ENCODE data around the gene AGO3.

Gene AGO3

GRCh38 chr1:36051821-36052220 is 120.9 kb downstream of the AGO3 start:
- H3K4me2 ChIP-seq (ENCODE audit: low read length), result no peak overlapping the region
- H3F3A ChIP-seq (ENCODE audit: insufficient read depth, low read length), result no peaks in the 10 kb centered on the region
- H2AFZ ChIP-seq (ENCODE audit: low read length), result no peak overlapping the region
- no peaks in the 10 kb centered on the region for H3K9me2 ChIP-seq (ENCODE audit: low read depth, low read length)
- H3K79me2 ChIP-seq (ENCODE audit: insufficient read depth, low read length), result no peaks in the 10 kb centered on the region
- no peak for TF ChIP-seq EZH2 (IDR thresholded peaks at IDR 0.05; ENCODE audit: borderline replicate concordance, low read length)
- no peak for TF ChIP-seq CTCF (IDR thresholded peaks at IDR 0.05; ENCODE audit: low read length)
- no peak overlapping the region for H3K4me3 ChIP-seq (ENCODE audit: low read depth, low read length, poor library complexity, severe bottlenecking)
- H3K4me1 ChIP-seq (ENCODE audit: insufficient read depth, low read length, severe bottlenecking), result no peaks in the 10 kb centered on the region
- H3K36me3 ChIP-seq (ENCODE audit: insufficient read depth, low read length), result peaks cover 41% of the 10 kb centered on the region
- H3K9me3 ChIP-seq (ENCODE audit: low read length), result peaks cover 2% of the 10 kb centered on the region; the same call in 1 of the 2 replicates
- no peaks in the 10 kb centered on the region for H4K20me1 ChIP-seq (ENCODE audit: insufficient read depth, low read length)
- no peak overlapping the region for H3K9ac ChIP-seq (ENCODE audit: low read length)
- no peaks in the 10 kb centered on the region for H3K27me3 ChIP-seq (ENCODE audit: insufficient read depth, low read length)
- H3K27ac ChIP-seq (ENCODE audit: low read depth, low read length, poor library complexity, severe bottlenecking), result no peak overlapping the region

DNA sequence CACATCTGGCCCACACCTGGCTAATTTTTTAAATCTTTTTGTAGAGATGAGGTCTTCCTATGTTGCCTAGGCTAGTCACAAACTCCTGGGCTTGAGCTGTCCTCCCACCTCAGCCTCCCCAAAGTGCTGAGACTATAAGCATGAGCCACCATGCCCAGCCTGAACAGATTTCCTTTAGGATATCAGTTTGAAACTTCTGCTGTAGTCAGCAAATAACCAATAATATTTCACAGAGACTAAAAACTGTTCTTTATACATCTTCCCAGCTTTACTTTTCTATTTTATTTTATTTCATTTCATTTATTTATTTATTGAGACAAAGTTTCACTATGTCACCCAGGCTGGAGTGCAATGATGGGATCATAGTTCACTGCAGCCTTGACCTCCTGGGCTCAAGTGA is 123.1 kb downstream of the AGO3 start:
- H3K4me1 ChIP-seq (ENCODE audit: insufficient read depth, low read length, severe bottlenecking), result no peaks in the 10 kb centered on the region
- H3F3A ChIP-seq (ENCODE audit: insufficient read depth, low read length), result no peaks in the 10 kb centered on the region
- H3K79me2 ChIP-seq (ENCODE audit: insufficient read depth, low read length), result no peaks in the 10 kb centered on the region
- H4K20me1 ChIP-seq (ENCODE audit: insufficient read depth, low read length), result no peaks in the 10 kb centered on the region
- H3K9me3 ChIP-seq (ENCODE audit: low read length), result no peaks in the 10 kb centered on the region
- H3K36me3 ChIP-seq (ENCODE audit: insufficient read depth, low read length), result peaks cover 20% of the 10 kb centered on the region
- no peaks in the 10 kb centered on the region for H3K27me3 ChIP-seq (ENCODE audit: insufficient read depth, low read length)
- H2AFZ ChIP-seq (ENCODE audit: low read length), result no peak overlapping the region
- H3K27ac ChIP-seq (ENCODE audit: low read depth, low read length, poor library complexity, severe bottlenecking), result no peak overlapping the region
- H3K4me3 ChIP-seq (ENCODE audit: low read depth, low read length, poor library complexity, severe bottlenecking), result no peak overlapping the region
- TF ChIP-seq CTCF (IDR thresholded peaks at IDR 0.05; ENCODE audit: low read length) (no peak), EZH2 (IDR thresholded peaks at IDR 0.05; ENCODE audit: borderline replicate concordance, low read length) (no peak)
- no peak overlapping the region for H3K4me2 ChIP-seq (ENCODE audit: low read length)
- H3K9ac ChIP-seq (ENCODE audit: low read length), result no peak overlapping the region
- H3K9me2 ChIP-seq (ENCODE audit: low read depth, low read length), result no peaks in the 10 kb centered on the region

DNA sequence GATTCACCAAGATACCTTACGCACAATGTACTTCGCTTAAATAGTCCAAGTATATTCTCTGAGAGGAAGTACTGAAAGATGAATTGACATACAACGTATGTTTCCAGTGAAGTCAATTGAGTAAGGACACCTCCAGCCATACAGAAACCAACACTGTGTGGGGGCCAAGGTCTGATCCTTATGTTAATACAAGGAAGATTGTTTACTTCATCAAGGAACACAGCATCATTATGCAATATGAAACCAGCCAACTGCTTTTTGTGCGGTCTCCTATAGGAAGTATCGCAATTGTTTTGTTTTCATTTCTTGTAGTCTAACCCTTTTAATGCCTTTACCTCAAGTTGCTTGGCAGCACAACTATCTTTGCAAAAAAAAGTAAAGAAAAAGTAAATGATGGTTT is 124.8 kb downstream of the AGO3 start:
- Histone ChIP-seq H2AFZ (ENCODE audit: low read length) (no peak overlapping the region), H3K9me2 (ENCODE audit: low read depth, low read length) (no peaks in the 10 kb centered on the region), H3K4me1 (ENCODE audit: insufficient read depth, low read length, severe bottlenecking) (no peaks in the 10 kb centered on the region), H3K27me3 (ENCODE audit: insufficient read depth, low read length) (no peaks in the 10 kb centered on the region), H3K4me3 (ENCODE audit: low read depth, low read length, poor library complexity, severe bottlenecking) (no peak overlapping the region), H3K36me3 (ENCODE audit: insufficient read depth, low read length) (peaks cover 19% of the 10 kb centered on the region), H3K9me3 (ENCODE audit: low read length) (no peaks in the 10 kb centered on the region), H3K9ac (ENCODE audit: low read length) (no peak overlapping the region), H3K4me2 (ENCODE audit: low read length) (no peak overlapping the region), H3K27ac (ENCODE audit: low read depth, low read length, poor library complexity, severe bottlenecking) (no peak overlapping the region), H3K79me2 (ENCODE audit: insufficient read depth, low read length) (no peaks in the 10 kb centered on the region), H3F3A (ENCODE audit: insufficient read depth, low read length) (no peaks in the 10 kb centered on the region), H4K20me1 (ENCODE audit: insufficient read depth, low read length) (no peaks in the 10 kb centered on the region)
- no peak for TF ChIP-seq CTCF (IDR thresholded peaks at IDR 0.05; ENCODE audit: low read length)
- TF ChIP-seq EZH2 (IDR thresholded peaks at IDR 0.05; ENCODE audit: borderline replicate concordance, low read length), result no peak
